ENCODE data around the gene TXNRD2. TPM values are rescaled to one million over a fixed set of nuclear protein-coding genes. Genes with fewer than 3 reads are reported as not detected.
A peak's percentile ranks its signal among the peaks of the same experiment; 100 is the strongest.

The TXNRD2 gene
- total RNA-seq, 3 donors from 2014 or later (not counting 1 experiment from before 2014, with no cell fraction given), result 23.5 to 37.3 (median 24.4) TPM

- DNase-seq, result peak; percentile 32 to 39
- no peaks in the 10 kb centered on the region for H3K36me3 Mint-ChIP-seq
- peak overlapping the region; percentile 76 for H3K27ac ChIP-seq (ENCODE audit: low read length)
- intact Hi-C loops (cut with micrococcal nuclease), result no loop called here
- TF ChIP-seq CTCF (IDR thresholded peaks at IDR 0.05), result peak; percentile 32
- peaks cover 35% of the 10 kb centered on the region for H3K36me3 ChIP-seq (ENCODE audit: control insufficient read depth, insufficient read depth, low read length)
- peak; percentile 54 to 77 (median 64) for ATAC-seq
- H3K27ac Mint-ChIP-seq, result peak overlapping the region; percentile 72 to 87
- no peaks in the 10 kb centered on the region for H3K27me3 ChIP-seq (ENCODE audit: control insufficient read depth, insufficient read depth, low read length)
- peak overlapping the region; percentile 66 for H3K4me3 Mint-ChIP-seq
- peaks cover 45% of the 10 kb centered on the region for H3K4me1 ChIP-seq (ENCODE audit: control insufficient read depth, insufficient read depth, low read length)
- H3K4me3 ChIP-seq (ENCODE audit: low read length), result no peak overlapping the region
- WGBS (ENCODE audit: insufficient coverage), result 73% methylated on average over 10 of the region's 10 CpGs
- H3K9me3 Mint-ChIP-seq, result no peaks in the 10 kb centered on the region
- H3K27me3 Mint-ChIP-seq (ENCODE audit: low read depth in 2 of 2), result no peaks in the 10 kb centered on the region
- H3K4me1 Mint-ChIP-seq, result peaks cover 23 to 25% of the 10 kb centered on the region in 2 donors
- no peaks in the 10 kb centered on the region for H3K9me3 ChIP-seq (ENCODE audit: control insufficient read depth, insufficient read depth, low read length)
These were observed 24.4 kb upstream of the TXNRD2 start for GRCh38 chr22:19965771-19966709.

GRCh38 chr22:19964701-19965386 is 23.2 kb upstream of the TXNRD2 start:
- no peaks in the 10 kb centered on the region for H3K9me3 ChIP-seq (ENCODE audit: control insufficient read depth, insufficient read depth, low read length)
- no peak overlapping the region for H3K4me3 ChIP-seq (ENCODE audit: low read length)
- H3K27ac Mint-ChIP-seq, result peak overlapping the region in 1 of 2 donors; percentile 87
- ATAC-seq, result no peak
- no peaks in the 10 kb centered on the region for H3K27me3 Mint-ChIP-seq (ENCODE audit: low read depth in 2 of 2)
- WGBS (ENCODE audit: insufficient coverage), result 92% methylated on average over 12 of the region's 15 CpGs
- H3K36me3 Mint-ChIP-seq, result no peaks in the 10 kb centered on the region
- H3K4me3 Mint-ChIP-seq, result peak overlapping the region; percentile 40
- H3K27ac ChIP-seq (ENCODE audit: low read length), result no peak overlapping the region
- intact Hi-C loops (cut with micrococcal nuclease), result no loop called here
- no peaks in the 10 kb centered on the region for H3K27me3 ChIP-seq (ENCODE audit: control insufficient read depth, insufficient read depth, low read length)
- H3K36me3 ChIP-seq (ENCODE audit: control insufficient read depth, insufficient read depth, low read length), result peaks cover 35% of the 10 kb centered on the region
- DNase-seq, result no peak
- no peaks in the 10 kb centered on the region for H3K9me3 Mint-ChIP-seq
- peaks cover 33% of the 10 kb centered on the region for H3K4me1 ChIP-seq (ENCODE audit: control insufficient read depth, insufficient read depth, low read length)
- TF ChIP-seq CTCF (IDR thresholded peaks at IDR 0.05), result no peak
- peaks cover 16 to 17% of the 10 kb centered on the region in 2 donors for H3K4me1 Mint-ChIP-seq

- Histone ChIP-seq H3K36me3 (ENCODE audit: control insufficient read depth, insufficient read depth, low read length) (peaks cover 30% of the 10 kb centered on the region), H3K9me3 (ENCODE audit: control insufficient read depth, insufficient read depth, low read length) (no peaks in the 10 kb centered on the region), H3K27ac (ENCODE audit: low read length) (no peak overlapping the region), H3K4me3 (ENCODE audit: low read length) (no peak overlapping the region), H3K4me1 (ENCODE audit: control insufficient read depth, insufficient read depth, low read length) (peaks cover 32% of the 10 kb centered on the region), H3K27me3 (ENCODE audit: control insufficient read depth, insufficient read depth, low read length) (no peaks in the 10 kb centered on the region)
- no peaks in the 10 kb centered on the region for H3K9me3 Mint-ChIP-seq
- DNase-seq (no peak), ATAC-seq (no peak)
- H3K27me3 Mint-ChIP-seq (ENCODE audit: low read depth in 2 of 2), result no peaks in the 10 kb centered on the region
- WGBS (ENCODE audit: insufficient coverage), result 97% methylated on average over 12 of the region's 12 CpGs
- H3K4me3 Mint-ChIP-seq, result no peak overlapping the region
- intact Hi-C loops (cut with micrococcal nuclease), result no loop called here
- TF ChIP-seq CTCF (IDR thresholded peaks at IDR 0.05), result no peak
- no peak overlapping the region for H3K27ac Mint-ChIP-seq
- H3K4me1 Mint-ChIP-seq, result peaks cover 16 to 21% of the 10 kb centered on the region in 2 donors
- H3K36me3 Mint-ChIP-seq, result no peaks in the 10 kb centered on the region
These were observed 22.4 kb upstream of the TXNRD2 start for GRCh38 chr22:19963863-19964642.
